SK-N-SH (cell line): ENCODE measurements around the gene PSPC1. TPM values are rescaled to one million over a fixed set of nuclear protein-coding genes. Genes with fewer than 3 reads are reported as not detected.

Experiments used
- CTCF ChIA-PET: fragments of 300-600, 350-600 bp; formaldehyde crosslinking; extraction: SDS; loops from one replicate; lab custom pipeline; 2021; lab: Yijun Ruan, JAX
- POLR2A ChIA-PET: fragments of 350-600 bp; sonication (Branson Sonifier 250); formaldehyde crosslinking; extraction: SDS; loops from one replicate; lab custom pipeline; 2020; ENCODE audit warnings: antibody characterized with exemption, inconsistent platforms; lab: Yijun Ruan, JAX
- DNase-seq: peaks from one replicate; pipeline ENCODE4 v3.0.0; 2012
- H2AFZ ChIP-seq: fragments of 200-600 bp; sonication (generic); 2 replicates; pipeline ENCODE4 v1.8.1; 2016; ENCODE audit warnings: antibody characterized with exemption, mild to moderate bottlenecking, low read depth
- H3F3A ChIP-seq: fragments of 200-600 bp; sonication (generic); replicated peaks from 2 replicates; pipeline ENCODE3; 2016; ENCODE audit warnings: antibody characterized with exemption, mild to moderate bottlenecking; ENCODE audit not compliant: insufficient read depth
- H3K27ac ChIP-seq, 2 experiments: fragments of 200-500 bp in 1 of 2; fragments of 200-600 bp in 1 of 2; sonication (Bioruptor generic) in 1 of 2; sonication (generic), shearing (Covaris generic) in 1 of 2; 2 replicates each; pipeline versions ENCODE4 v1.5.1 to v1.6.1; 2014 to 2016; ENCODE audit warnings: low read depth in 2 of 2, inconsistent platforms in 1 of 2, low read length in 1 of 2, mild to moderate bottlenecking in 1 of 2, mixed read lengths in 1 of 2
- H3K27me3 ChIP-seq: fragments of 200-600 bp; sonication (generic), shearing (Covaris generic); 2 replicates; pipeline ENCODE4 v1.6.1; 2016; ENCODE audit warnings: mixed run types; ENCODE audit not compliant: insufficient read depth
- H3K36me3 ChIP-seq, 2 experiments: fragments of 200-500 bp in 1 of 2; fragments of 200-600 bp in 1 of 2; sonication (Bioruptor generic) in 1 of 2; sonication (generic) in 1 of 2; replicated peaks in 1 of 2; 2 replicates each; pipeline versions ENCODE3 to v1.5.1; 2014 to 2016; ENCODE audit warnings: low read length in 1 of 2, mild to moderate bottlenecking in 1 of 2; ENCODE audit not compliant: insufficient read depth in 2 of 2, control insufficient read depth in 1 of 2
- H3K4me1 ChIP-seq, 2 experiments: fragments of 200-500 bp in 1 of 2; fragments of 200-600 bp in 1 of 2; sonication (Bioruptor generic) in 1 of 2; sonication (generic), shearing (Covaris generic) in 1 of 2; 2 replicates each; pipeline versions ENCODE4 v1.5.1 to v1.6.1; 2014 to 2016; ENCODE audit warnings: low read depth in 1 of 2, low read length in 1 of 2, mixed run types in 1 of 2; ENCODE audit not compliant: insufficient read depth in 2 of 2, control insufficient read depth in 1 of 2
- H3K4me2 ChIP-seq: fragments of 200-600 bp; sonication (generic), shearing (Covaris generic); 2 replicates; pipeline ENCODE4 v1.6.1; 2017; ENCODE audit warnings: mixed run types
- H3K4me3 ChIP-seq, 2 experiments: fragments of 200-500 bp in 1 of 2; fragments of 200-600 bp in 1 of 2; sonication (Bioruptor generic) in 1 of 2; sonication (generic), shearing (Covaris generic) in 1 of 2; 2 replicates each; pipeline versions ENCODE4 v1.5.1 to v1.8.1; 2014 to 2016; ENCODE audit warnings: low read depth in 2 of 2, inconsistent platforms in 1 of 2, low read length in 1 of 2, mild to moderate bottlenecking in 1 of 2, mixed read lengths in 1 of 2, moderate library complexity in 1 of 2
- H3K79me2 ChIP-seq: fragments of 200-600 bp; sonication (generic); 2 replicates; pipeline ENCODE4 v1.8.1; 2017; ENCODE audit warnings: mild to moderate bottlenecking; ENCODE audit not compliant: insufficient read depth
- H3K9ac ChIP-seq: fragments of 200-600 bp; sonication (generic); 2 replicates; pipeline ENCODE4 v1.6.1; 2017; ENCODE audit warnings: mixed run types
- H3K9me2 ChIP-seq: fragments of 200-600 bp; sonication (generic); 2 replicates; pipeline ENCODE4 v1.6.1; 2017; ENCODE audit warnings: mixed run types
- H3K9me3 ChIP-seq: fragments of 200-600 bp; sonication (generic); 2 replicates; pipeline ENCODE4 v1.6.1; 2017; ENCODE audit warnings: mixed run types, mild to moderate bottlenecking, moderate library complexity
- H4K20me1 ChIP-seq: fragments of 200-600 bp; sonication (generic); 2 replicates; pipeline ENCODE4 v1.6.1; 2017; ENCODE audit warnings: mild to moderate bottlenecking, mixed run types; ENCODE audit not compliant: insufficient read depth
- CHD2 ChIP-seq: fragments of 150-350 bp; IDR thresholded peaks from 2 replicates; pipeline ENCODE4 v1.6.1; 2018; ENCODE audit warnings: low read length; ENCODE audit not compliant: partially characterized antibody
- CTCF ChIP-seq: fragments of 200-600 bp; sonication (generic); IDR thresholded peaks from 2 replicates; pipeline ENCODE4 v1.6.1; 2017; ENCODE audit warnings: antibody characterized with exemption, mild to moderate bottlenecking, moderate library complexity
- EZH2phosphoT487 ChIP-seq: fragments of 200-600 bp; sonication (generic); IDR thresholded peaks from 2 replicates; pipeline ENCODE4 v1.6.1; 2017; ENCODE audit warnings: low read depth, mixed run types, mild to moderate bottlenecking, antibody characterized with exemption, moderate library complexity, borderline replicate concordance
- FOXJ3 ChIP-seq: sonication (generic); formaldehyde crosslinking; IDR thresholded peaks from 2 replicates; pipeline ENCODE4 v1.5.1; 2020; ENCODE audit warnings: mild to moderate bottlenecking, missing genetic modification reagents
- GATA2 ChIP-seq: sonication (generic); formaldehyde crosslinking; IDR thresholded peaks from 2 replicates; pipeline ENCODE4 v1.5.0; 2020; ENCODE audit warnings: mild to moderate bottlenecking, missing genetic modification reagents
- MAX ChIP-seq: IDR thresholded peaks from 2 replicates; pipeline ENCODE4 v1.4.0; 2012; ENCODE audit warnings: low read depth
- MXI1 ChIP-seq: IDR thresholded peaks from 2 replicates; pipeline ENCODE4 v1.6.1; 2012; ENCODE audit warnings: mild to moderate bottlenecking, low read depth, low read length, improper control_type of control experiment
- NFIC ChIP-seq: IDR thresholded peaks from 2 replicates; pipeline ENCODE4 v1.4.0; 2012; ENCODE audit warnings: borderline replicate concordance
- POLR2AphosphoS5 ChIP-seq: IDR thresholded peaks from 2 replicates; pipeline ENCODE4 v1.6.1; 2012; ENCODE audit warnings: low read depth, low read length
- RAD21 ChIP-seq: IDR thresholded peaks from 2 replicates; pipeline ENCODE4 v1.6.1; 2012; ENCODE audit warnings: mild to moderate bottlenecking, low read length
- RXRA ChIP-seq: IDR thresholded peaks from 2 replicates; pipeline ENCODE4 v1.4.0; 2012; ENCODE audit warnings: low read depth, mild to moderate bottlenecking, borderline replicate concordance
- SIN3A ChIP-seq: IDR thresholded peaks from 2 replicates; pipeline ENCODE4 v1.6.1; 2012; ENCODE audit warnings: low read depth, mild to moderate bottlenecking, low read length, moderate library complexity, borderline replicate concordance
- TAF1 ChIP-seq: IDR thresholded peaks from 2 replicates; pipeline ENCODE4 v1.6.1; 2012; ENCODE audit warnings: low read depth, mild to moderate bottlenecking, low read length, moderate library complexity, borderline replicate concordance
- TCF12 ChIP-seq: IDR thresholded peaks from 2 replicates; pipeline ENCODE4 v1.4.0; 2012
- USF1 ChIP-seq: IDR thresholded peaks from 2 replicates; pipeline ENCODE4 v1.4.0; 2012; ENCODE audit warnings: low read depth, borderline replicate concordance
- USF2 ChIP-seq: fragments of 150-350 bp; IDR thresholded peaks from 2 replicates; pipeline ENCODE4 v1.6.1; 2017; ENCODE audit warnings: antibody characterized with exemption, low read length, low read depth, borderline replicate concordance
- ZBTB33 ChIP-seq: IDR thresholded peaks from 2 replicates; pipeline ENCODE4 v1.4.0; 2012; ENCODE audit warnings: low read depth, borderline replicate concordance
- WGBS: methylation state at CpG from one replicate; pipeline ENCODE4 v1.1.6; 2017; ENCODE audit warnings: low lambda C conversion rate; 5-methylcytosine and 5-hydroxymethylcytosine counted together
- polyA plus RNA-seq, 3 experiments: library from polyadenylated mRNA; depleted of rRNA; stranded (reverse); fragments of >200 nt; gene quantifications; 2 replicates each; pipeline ENCODE4 v1.2.3, GENCODE V29; 2012

The PSPC1 gene
- polyA plus RNA-seq, 1 of the 3 experiments (the other 2 are of a cell fraction) = 35.2 TPM

GRCh38 chr13:19764237-19764636 lies 18.5 kb downstream of the PSPC1 start:
- Histone ChIP-seq H3K9me2 (no peaks in the 10 kb centered on the region), H3K4me2 (no peak overlapping the region), H3K4me3 (no peak overlapping the region), H3K9me3 (no peaks in the 10 kb centered on the region), H2AFZ (no peak overlapping the region), H3K27ac (no peak overlapping the region), H3K9ac (no peak overlapping the region), H3K4me1 (no peaks in the 10 kb centered on the region), H3K27me3 (no peaks in the 10 kb centered on the region), H4K20me1 (peaks cover 91% of the 10 kb centered on the region), H3K79me2 (peaks cover 100% of the 10 kb centered on the region), H3K36me3 (peaks cover under 1 to 18% of the 10 kb centered on the region in 2 experiments), H3F3A (no peaks in the 10 kb centered on the region)
- ChIA-PET CTCF (no interaction called here), POLR2A (no interaction called here)
- TF ChIP-seq TAF1 (no peak), NFIC (no peak), USF1 (no peak), RXRA (no peak), SIN3A (no peak), CHD2 (no peak), FOXJ3 (CRISPR knock-in tag) (no peak), USF2 (no peak), MXI1 (no peak)
- DNase-seq = no peak
- 97% methylated on average over 2 of the region's 2 CpGs for WGBS

- ChIA-PET CTCF (no interaction called here), POLR2A (no interaction called here)
- Histone ChIP-seq H3K79me2 (peaks cover 100% of the 10 kb centered on the region), H3K4me2 (no peak overlapping the region), H3K9me3 (no peaks in the 10 kb centered on the region), H3K4me1 (no peaks in the 10 kb centered on the region), H3K9me2 (no peaks in the 10 kb centered on the region), H3K9ac (no peak overlapping the region), H3K27me3 (no peaks in the 10 kb centered on the region), H2AFZ (no peak overlapping the region), H4K20me1 (peaks cover 86% of the 10 kb centered on the region), H3K27ac (no peak overlapping the region), H3F3A (no peaks in the 10 kb centered on the region), H3K4me3 (no peak overlapping the region), H3K36me3 (peaks cover 5 to 25% of the 10 kb centered on the region in 2 experiments)
- WGBS = 97% methylated on average over 10 of the region's 10 CpGs
- TF ChIP-seq POLR2AphosphoS5 (no peak), RAD21 (no peak), RXRA (no peak), MAX (no peak), GATA2 (CRISPR knock-in tag) (no peak), TCF12 (no peak), ZBTB33 (no peak), CTCF (no peak), EZH2phosphoT487 (no peak)
- DNase-seq = no peak
These were observed 19.1 kb downstream of the PSPC1 start for GRCh38 chr13:19763618-19764017.
